T-helper 2 cell (primary cell): ENCODE results near the gene TULP4.
"Not testable (repeated sequence)": the region's sequence is repeated elsewhere in the genome, so short reads cannot be mapped to it uniquely, and the experiment has no call there.

Experiments
- DNase-seq, 5 experiments: peaks; one replicate each; pipeline versions ENCODE4 v3.0.0 to v3.0.0-alpha.2; 2012 to 2022

The TULP4 gene

GRCh38 chr6:158422629-158423238 is 110.5 kb downstream of the TULP4 start:
- no peak for DNase-seq

GRCh38 chr6:158431036-158431435 is 118.8 kb downstream of the TULP4 start:
- no peak for DNase-seq

- no peak for DNase-seq
Measured at GRCh38 chr6:158431560-158431959, 119.3 kb downstream of the TULP4 start.

GRCh38 chr6:158437571-158437970 is 125.3 kb downstream of the TULP4 start:
- no peak for DNase-seq

- DNase-seq, result no peak
Measured at GRCh38 chr6:158438226-158438625, 126.0 kb downstream of the TULP4 start.

GRCh38 chr6:158439255-158439654 is 127.0 kb downstream of the TULP4 start:
- no peak for DNase-seq

- no peak for DNase-seq
Measured at GRCh38 chr6:158441716-158442215, 129.5 kb downstream of the TULP4 start.

DNA sequence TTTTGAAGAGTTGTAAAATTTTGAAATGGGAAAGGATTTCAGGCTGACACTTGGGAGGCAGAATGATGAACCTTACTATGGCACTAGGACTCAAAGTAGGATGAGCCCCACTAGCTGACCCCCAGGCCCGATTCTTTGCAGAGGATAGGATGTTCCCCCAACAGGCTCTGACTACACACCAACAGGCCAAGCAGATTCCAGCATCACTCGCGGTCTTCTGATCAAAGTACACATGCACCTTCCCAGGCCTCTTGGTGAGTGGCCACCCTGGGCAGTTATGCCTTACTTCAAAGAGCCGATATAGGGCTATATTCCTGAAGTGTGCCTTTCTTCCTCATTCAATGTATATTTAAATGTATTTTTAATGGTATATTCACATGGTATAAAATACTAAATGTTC is 130.0 kb downstream of the TULP4 start:
- no peak for DNase-seq

GRCh38 chr6:158445426-158446085 is 133.3 kb downstream of the TULP4 start:
- no peak for DNase-seq

DNA sequence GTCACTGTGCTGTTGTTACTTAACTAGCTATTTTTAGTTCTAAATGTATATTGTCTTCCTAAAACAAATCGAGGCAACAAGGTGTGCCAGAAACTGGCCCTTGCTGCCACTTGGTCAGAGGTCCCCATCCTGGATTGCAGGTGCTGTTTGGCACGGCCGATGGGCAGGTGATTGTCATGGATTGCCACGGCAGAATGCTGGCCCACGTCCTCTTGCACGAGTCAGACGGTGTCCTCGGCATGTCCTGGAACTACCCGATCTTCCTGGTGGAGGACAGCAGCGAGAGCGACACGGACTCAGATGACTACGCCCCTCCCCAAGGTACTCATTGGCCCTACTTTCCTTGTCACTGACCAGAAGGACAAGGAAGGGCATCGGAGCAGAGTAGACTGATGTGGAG is 136.6 kb downstream of the TULP4 start:
- DNase-seq, result no peak

DNA sequence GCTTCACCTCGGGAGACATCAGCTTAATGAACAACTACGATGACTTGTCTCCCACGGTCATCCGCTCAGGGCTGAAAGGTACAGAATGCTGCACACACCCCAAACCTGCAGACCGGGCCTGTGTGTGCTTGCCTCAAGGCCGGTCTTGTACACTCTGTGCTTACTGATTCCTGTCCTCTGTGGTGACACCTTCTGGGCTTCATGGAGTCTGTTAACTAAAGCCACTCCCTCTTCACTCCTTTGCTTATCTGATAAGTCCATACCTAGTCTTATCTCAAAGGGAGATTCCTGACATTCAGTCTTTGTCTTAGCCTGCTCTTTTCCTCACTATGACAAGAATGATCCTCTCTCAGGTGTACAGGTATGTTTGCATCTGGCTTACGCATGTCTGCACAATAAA is 139.9 kb downstream of the TULP4 start:
- no peak for DNase-seq

- no peak for DNase-seq
Measured at GRCh38 chr6:158457131-158457530, 144.9 kb downstream of the TULP4 start.

- DNase-seq, result peak in 1 of 5 experiments; percentile 12
Measured at GRCh38 chr6:158457616-158458278, 145.5 kb downstream of the TULP4 start.

DNA sequence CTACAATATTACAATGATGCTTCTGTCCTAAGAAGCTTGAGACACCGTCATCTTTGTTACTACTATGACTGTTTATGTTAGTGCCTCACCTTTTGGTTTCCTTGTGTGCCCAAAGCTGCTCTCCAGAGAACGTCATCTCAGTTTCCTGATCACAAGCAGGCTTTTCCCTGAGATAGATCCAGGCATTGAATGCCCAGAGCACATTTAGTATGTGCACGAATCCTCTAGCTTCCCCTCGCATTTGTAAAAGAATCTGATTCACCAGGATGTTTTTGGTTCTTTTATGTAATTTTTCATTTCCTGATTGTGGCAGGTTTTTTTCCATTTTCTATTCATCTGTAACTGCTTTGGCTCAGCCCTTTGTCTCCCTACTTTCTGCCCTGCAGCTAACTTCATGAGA is 147.5 kb downstream of the TULP4 start:
- DNase-seq, result no peak

DNA sequence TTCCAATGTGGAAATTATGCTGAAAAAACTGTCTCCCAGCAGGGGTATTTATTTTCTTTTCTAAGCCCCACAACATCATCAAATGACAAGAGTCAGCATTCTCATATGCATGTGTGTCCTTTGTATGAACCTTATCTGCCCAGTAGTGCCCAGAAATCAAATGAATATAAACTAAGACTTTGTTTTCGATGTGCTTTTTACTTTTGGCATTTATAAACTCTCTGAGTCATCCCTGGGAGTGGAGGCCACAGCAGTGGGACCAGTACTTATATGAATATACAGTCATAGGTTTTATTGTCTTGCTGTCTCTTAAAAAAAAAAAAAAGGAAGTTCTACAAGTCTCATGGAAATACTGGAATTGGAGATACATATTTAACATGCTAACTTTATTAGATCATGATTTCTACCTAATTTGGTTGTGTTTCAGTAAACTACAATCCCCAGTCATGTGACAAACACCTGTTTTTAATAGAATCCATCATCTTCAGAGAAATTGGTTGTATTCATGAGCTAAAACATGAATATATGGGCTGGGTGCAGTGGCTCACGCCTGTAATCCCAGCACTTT is 148.4 kb downstream of the TULP4 start:
- DNase-seq, result no peak

DNA sequence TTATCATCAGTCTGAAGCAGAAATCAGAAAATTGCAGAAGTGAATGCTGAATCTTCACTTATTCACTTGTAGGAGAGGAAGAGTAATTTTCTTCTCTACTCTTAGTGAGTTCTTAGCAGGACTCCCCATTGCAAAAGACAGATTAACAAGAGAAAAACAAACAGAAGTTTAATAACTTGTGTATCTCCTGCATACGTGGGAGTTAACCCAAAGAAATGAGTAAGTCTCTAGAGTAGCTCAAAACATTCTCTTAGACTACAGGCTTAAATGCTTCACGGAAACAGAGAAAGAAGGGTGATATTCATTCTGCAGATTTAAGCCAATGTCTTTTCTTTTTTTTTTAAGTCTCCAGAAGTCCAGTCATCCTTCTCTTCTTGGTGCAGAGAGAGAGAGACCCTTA is 149.7 kb downstream of the TULP4 start:
- DNase-seq, result no peak

GRCh38 chr6:158464483-158464882 is 152.2 kb downstream of the TULP4 start:
- DNase-seq, result no peak

DNA sequence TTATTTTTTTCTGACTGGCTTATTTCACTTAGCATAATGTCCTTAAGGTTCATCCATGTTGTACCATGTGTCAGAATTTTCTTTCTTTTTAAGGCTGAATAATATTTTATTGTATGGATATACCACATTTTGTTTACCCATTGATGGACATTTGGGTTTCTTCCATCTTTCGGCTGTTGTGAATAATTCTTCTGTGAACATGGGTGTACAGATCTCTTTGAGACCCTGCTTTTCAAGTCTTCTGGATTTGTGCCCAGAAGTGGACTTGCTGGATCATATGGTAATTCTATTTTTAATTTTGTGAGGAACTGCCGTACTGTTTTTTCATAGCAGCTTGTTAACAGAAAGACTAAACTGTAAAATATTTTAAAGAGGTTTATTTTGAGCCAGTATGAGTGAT is 153.0 kb downstream of the TULP4 start:
- no peak for DNase-seq

DNA sequence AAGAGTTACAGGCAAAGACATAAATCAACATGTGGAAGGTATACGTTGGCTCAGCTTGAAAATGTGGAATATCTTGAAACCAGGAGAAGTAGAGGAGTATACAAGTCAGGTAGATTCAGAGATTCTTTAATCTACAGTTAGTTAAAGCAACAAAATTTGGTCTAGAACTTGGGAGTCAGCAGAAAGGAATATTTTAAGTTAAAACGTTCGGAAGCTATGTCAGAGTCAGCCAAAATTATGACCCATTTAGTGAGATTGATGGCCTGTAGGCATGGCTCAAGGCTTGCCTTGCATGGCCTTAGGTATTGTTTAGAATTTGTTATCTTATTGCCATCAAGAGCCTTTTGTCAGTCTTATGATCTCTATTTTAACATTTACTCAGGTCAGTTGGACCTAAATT is 153.5 kb downstream of the TULP4 start:
- DNase-seq, result no peak

DNA sequence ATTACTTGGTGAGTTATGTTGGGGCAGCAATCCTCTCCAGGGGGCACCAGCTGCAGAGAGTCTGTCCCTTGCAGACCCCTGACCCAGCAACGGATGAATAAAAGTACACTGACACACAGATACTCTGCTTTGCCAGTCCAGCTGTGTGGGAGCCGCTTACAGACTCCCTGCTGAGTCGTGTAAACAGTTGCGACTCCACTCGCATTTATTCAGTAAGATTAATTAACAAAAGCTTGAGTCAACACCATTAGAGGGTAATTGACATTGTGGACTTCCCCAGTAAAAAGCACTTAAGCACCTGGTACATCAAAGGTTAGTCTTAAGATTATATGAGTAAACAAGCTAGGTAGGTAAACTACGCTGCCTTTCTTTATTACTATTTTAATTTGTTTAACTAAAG is 155.7 kb downstream of the TULP4 start:
- DNase-seq, result no peak

- DNase-seq, result no peak
Measured at GRCh38 chr6:158468666-158469065, 156.4 kb downstream of the TULP4 start.

DNA sequence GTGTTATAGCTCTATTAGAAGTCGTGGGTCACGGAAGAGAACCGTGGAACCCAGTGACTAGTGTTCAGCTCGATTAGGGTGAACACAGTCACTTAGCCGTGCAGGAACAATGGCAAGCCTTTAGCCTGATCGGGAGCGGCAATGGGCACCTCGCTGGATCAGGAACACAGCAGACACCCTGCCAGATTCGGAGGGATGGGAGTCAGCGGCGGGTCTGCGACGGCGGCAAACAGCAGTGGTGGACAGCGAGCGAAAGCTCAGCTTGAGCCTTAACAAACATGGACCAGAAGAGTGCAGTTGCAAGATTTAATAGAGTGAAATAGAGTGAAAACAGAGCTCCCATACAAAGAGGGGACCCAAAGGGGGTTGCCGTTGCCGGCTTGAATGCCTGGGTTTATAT is 157.8 kb downstream of the TULP4 start:
- not testable (repeated sequence) for DNase-seq

DNA sequence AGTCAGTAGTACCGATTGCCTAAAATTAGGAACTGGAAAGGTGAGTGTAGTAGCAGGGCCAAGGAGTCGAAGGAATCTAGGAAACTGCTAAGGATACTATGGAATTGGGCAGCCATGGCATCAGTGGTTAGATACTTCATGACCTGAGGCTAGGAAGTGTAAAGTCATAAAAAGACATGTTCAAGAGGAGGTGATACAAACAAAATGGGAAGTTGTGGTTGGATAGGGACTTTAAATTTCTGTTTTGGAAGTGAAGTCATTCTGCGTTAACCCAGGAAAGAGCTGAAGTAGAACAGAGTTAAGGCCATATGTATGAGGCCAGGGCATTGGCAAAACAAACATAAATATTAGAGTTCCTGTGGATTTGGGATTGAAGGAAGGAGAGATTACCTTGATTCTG is 159.1 kb downstream of the TULP4 start:
- DNase-seq, result no peak

- DNase-seq, result no peak
Measured at GRCh38 chr6:158472447-158472846, 160.2 kb downstream of the TULP4 start.
